DMS79 (cell line): Measurements from ENCODE around the gene HSPA6.
"Not testable (repeated sequence)": the region's sequence is repeated elsewhere in the genome, so short reads cannot be mapped to it uniquely, and the experiment has no call there.

ENCODE experiments used
- DNase-seq: peaks from one replicate; lab custom pipeline; 2025; lab: John Stamatoyannopoulos, UW

Gene HSPA6

DNA sequence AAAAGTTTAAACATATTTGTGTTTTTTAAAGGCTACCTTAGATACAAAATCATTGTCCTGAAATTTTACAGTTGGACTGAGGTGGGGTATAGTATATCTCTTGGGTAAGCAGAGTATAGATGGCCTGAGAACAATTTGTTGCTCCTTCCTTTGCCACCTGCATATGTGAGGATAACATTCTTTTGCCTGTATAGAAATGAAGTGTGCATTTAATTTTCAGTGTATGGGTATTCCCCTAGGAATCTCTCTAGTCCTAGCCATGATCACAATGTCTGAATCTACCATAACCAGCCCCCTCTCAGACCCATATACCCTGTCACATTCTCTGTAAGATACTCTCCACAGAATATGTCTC is 21.0 kb upstream of the HSPA6 start:
- no peak for DNase-seq

DNA sequence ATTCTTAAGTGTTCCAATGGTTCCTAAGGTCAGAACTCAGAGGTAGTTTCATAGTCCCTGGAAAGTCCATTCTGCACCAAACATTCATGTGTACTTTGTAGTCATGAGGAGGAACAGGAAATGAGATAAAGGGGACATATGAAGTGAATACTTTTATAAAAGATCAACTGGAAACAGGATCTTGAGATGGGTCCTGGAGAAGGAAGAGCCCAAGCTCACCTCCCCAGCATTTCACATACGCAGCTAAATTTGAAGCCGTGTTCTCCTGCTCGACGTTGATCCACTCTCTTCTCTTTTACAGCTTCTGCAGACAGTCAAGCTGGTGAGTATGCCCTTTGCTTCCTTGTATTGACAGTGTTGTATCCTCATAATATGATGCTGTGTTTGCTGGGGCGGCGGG is 18.7 kb upstream of the HSPA6 start:
- DNase-seq = no peak

DNA sequence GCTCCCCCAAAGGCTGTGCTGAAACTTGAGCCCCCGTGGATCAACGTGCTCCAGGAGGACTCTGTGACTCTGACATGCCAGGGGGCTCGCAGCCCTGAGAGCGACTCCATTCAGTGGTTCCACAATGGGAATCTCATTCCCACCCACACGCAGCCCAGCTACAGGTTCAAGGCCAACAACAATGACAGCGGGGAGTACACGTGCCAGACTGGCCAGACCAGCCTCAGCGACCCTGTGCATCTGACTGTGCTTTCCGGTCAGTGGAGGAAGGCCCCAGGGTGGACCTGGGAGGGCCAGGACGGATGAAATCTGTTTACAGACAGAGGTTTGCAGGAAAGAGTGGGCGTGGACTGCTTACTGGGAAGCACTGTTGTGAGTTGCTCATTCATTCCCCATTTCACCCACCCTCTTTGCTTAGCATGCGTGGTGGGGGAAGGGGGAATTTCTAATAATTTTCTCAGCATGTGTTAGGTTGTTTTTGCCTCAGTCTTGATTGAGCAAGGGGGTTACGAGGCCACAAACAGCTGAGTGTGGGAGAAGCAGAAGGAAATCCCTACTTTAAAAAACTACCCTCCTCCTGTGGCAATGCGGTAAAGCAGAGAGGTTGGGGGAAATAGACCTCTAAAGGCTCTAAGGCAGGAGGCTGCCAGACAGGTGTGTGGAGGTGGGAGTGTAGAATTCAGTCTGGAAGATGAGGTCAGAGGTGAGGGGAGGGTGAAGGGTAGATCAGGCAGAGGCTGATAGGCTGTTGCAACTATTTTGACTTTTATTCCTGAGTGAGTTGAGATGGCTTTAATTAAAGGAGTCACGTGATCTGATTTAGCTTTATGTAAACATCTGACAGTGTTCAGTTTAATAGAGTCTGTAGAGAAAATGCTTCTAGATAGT is 17.8 kb upstream of the HSPA6 start:
- no peak for DNase-seq

DNA sequence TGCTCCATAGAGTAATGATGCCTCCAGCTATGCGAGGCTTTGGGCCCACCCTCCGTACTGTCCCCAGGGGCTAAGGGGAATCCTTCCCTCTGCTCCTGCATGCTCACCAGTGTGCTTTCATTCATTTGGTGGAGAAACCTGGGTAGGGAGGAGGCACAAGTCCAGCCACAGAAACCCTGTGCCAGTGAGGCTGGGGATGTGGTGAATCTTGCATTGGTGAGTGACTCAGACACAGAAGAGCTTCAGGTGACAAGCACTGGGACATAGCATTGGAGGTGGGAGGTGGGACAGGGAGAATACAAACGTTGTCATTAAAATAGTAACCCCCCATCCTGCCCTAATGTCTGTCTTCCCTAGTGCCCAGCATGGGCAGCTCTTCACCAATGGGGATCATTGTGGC is 13.9 kb upstream of the HSPA6 start:
- no peak for DNase-seq

DNA sequence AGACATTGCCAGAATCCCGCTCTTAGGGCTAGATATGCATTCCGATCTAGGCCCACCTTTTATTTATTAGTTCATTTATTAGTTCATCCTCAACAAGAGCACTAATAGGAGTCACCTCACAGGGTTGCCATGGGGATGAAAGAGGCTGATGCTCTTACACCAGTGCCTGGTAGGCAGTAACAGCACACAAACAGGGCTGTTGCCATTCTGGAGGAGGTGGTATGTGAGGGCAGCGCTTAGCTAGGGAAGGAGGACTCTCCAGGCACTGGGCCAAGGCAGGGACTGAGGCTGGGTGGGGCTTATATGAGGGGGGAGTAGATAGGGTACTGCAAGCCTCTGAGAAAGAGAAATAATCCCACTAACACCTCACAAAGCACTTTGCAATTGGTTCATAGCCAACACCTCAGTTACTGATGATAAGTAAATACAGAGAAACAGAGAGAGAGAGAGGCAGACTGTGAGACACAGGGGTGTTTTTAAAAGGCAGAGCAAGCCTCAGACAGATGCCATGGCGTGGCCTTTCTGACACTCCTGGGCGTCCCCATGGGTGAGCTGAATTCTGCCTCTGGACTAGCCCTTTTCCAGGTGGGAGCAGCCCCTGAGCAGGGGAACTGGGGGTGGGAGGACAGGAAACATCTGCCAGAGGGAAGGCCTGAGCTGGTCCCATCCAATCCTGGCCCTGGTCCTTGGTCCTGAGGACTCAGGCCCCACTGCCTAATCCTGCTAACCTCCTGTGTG is 13.2 kb upstream of the HSPA6 start:
- no peak for DNase-seq

DNA sequence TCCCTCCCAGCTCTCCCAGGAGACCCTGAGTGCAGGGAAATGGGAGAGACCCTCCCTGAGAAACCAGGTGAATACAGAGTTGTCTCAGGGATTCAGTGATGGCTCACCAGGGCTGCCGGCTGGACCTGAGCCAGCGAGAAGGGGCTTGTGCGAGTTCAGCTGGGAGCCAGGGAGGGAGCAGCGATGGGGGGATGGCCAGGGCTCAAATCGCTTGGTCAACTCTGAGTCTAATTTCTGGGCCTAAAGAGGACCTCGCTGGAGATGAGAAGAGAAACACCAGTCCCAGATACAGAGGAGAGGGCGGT is 12.6 kb upstream of the HSPA6 start:
- no peak for DNase-seq

DNA sequence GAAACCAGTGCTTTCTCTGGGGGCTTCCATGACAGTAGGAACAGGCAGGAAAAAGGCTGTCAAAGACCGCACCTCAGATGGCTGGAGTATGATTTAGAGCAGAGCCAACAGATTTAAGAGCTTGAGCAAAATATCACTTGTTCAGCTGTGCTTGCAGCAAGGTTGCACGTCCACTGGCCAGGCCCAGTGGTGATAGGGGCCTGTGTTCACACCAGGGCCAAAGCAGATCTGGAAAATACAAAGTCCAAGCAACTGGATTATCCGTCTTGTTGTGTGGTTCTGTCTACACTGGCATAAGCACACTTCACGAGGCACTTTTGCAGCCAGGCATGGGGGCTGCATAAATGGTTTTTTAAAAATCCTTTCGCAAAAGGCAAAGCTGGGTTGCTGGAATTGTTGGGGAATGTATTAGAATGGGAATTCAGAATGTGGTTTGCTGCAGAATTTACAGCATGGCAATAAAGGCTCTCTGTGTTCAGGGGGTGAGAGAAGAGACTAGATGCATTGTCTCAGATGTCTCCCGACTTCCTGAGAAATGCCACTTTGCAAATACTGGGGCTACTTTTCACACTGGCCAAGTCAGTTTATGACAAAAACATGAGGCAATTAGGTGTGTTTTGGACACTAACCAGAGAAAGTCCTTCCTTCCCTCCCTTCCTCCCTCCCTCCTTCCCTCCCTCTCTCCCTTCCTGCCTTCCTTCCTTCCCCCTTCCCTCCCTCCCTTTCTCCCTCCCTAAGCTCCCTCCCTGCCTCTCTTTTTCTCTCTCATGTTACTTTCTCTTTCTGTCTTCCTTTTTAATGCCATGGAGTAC is 11.5 kb upstream of the HSPA6 start:
- not testable (repeated sequence) for DNase-seq

DNA sequence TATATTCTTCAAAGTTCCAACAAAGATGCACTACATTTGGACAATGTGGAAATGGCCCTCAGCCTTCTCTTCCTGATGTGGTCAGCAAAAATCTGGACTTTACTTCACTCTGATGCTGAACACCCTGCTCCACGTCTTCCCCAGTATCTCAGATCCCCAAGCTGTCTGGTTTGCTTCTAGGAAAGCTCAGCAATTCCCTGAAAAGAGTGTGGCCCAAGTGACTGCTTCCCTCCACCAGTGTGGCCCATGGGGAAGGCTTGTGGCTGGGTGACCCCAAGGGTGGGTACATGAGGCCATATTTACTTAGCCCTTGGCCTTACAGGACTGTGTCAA is 10.9 kb upstream of the HSPA6 start:
- DNase-seq = not testable (repeated sequence)

DNA sequence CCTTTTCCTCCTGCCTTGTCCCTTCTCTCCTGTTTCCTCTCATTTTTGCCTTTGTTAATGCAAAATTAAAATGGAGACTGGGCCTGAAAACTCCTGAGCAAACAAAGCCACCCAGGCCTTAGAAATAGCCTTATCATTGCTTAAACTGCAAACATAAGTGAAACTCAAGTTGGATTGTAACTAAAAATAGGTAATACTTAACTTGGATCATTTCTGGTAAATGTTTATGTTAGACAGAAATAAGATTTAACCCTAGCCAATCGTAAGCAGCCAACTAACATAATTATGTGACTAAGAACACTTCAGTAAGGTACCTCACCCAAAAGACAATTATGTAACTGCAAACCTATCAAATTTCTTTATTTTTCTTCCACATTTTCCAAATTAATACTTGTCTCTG is 10.4 kb upstream of the HSPA6 start:
- DNase-seq = not testable (repeated sequence)

DNA sequence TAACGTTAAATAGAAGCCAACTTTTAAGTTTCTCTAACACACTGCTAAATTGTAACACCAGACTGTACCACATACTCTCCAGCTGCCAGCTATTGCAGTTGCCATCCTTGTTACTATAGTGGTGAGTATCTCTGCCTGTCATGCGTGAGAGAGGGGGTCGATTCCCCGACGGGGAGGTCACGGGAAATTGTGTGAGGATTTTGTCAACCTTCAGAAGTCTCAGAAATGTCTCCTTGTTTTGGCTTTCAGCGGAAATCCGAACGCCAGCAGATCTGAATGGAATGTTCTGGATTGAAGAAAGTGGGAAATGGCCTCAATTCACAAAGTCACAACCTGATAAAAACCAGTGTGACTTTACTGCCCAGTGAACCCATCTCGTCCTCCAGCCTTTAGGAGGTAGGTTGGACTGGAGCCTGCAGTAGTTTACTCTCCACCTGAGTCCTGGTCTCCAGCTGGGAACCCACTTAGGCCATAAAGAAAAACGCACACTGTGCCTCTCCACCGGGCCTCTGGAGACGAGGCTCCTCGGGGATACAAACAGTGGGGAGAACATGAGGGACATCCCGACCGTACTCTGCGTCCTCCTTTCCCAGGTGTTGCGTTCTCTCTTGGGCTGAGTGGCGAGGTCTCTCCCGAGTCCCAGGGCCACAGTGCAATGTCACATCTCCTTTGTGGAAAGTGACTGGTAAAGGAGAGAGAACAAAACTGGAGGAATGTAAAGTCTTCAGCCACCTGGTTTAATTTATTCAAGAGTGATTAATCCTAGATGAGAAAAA is 1.1 kb upstream of the HSPA6 start:
- not testable (repeated sequence) for DNase-seq

DNA sequence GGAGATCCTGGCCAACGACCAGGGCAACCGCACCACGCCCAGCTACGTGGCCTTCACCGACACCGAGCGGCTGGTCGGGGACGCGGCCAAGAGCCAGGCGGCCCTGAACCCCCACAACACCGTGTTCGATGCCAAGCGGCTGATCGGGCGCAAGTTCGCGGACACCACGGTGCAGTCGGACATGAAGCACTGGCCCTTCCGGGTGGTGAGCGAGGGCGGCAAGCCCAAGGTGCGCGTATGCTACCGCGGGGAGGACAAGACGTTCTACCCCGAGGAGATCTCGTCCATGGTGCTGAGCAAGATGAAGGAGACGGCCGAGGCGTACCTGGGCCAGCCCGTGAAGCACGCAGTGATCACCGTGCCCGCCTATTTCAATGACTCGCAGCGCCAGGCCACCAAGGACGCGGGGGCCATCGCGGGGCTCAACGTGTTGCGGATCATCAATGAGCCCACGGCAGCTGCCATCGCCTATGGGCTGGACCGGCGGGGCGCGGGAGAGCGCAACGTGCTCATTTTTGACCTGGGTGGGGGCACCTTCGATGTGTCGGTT is 477 bp downstream of the HSPA6 start:
- not testable (repeated sequence) for DNase-seq

DNA sequence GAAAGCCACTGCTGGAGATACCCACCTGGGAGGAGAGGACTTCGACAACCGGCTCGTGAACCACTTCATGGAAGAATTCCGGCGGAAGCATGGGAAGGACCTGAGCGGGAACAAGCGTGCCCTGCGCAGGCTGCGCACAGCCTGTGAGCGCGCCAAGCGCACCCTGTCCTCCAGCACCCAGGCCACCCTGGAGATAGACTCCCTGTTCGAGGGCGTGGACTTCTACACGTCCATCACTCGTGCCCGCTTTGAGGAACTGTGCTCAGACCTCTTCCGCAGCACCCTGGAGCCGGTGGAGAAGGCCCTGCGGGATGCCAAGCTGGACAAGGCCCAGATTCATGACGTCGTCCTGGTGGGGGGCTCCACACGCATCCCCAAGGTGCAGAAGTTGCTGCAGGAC is 981 bp downstream of the HSPA6 start:
- not testable (repeated sequence) for DNase-seq

DNA sequence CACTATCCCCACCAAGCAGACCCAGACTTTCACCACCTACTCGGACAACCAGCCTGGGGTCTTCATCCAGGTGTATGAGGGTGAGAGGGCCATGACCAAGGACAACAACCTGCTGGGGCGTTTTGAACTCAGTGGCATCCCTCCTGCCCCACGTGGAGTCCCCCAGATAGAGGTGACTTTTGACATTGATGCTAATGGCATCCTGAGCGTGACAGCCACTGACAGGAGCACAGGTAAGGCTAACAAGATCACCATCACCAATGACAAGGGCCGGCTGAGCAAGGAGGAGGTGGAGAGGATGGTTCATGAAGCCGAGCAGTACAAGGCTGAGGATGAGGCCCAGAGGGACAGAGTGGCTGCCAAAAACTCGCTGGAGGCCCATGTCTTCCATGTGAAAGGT is 1.6 kb downstream of the HSPA6 start:
- not testable (repeated sequence) for DNase-seq

DNA sequence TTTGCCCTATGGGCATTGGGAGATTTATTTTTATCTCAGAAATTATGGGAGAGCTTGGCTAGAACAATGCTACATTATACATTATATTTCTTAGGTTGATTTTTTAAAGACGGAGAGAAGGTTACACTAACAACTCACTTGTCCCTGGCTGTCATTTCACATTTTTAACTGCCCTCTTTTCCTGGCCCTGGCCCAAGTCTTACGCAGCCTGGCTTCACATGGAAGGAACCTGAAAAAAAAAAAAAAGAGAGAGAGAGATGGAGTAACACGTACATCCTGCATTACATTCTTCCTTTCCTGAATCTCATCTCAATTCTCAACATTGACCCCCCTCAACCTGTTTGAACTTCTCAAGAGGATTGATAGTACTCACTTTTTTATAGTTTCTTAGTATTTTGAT is 4.2 kb downstream of the HSPA6 start:
- not testable (repeated sequence) for DNase-seq

DNA sequence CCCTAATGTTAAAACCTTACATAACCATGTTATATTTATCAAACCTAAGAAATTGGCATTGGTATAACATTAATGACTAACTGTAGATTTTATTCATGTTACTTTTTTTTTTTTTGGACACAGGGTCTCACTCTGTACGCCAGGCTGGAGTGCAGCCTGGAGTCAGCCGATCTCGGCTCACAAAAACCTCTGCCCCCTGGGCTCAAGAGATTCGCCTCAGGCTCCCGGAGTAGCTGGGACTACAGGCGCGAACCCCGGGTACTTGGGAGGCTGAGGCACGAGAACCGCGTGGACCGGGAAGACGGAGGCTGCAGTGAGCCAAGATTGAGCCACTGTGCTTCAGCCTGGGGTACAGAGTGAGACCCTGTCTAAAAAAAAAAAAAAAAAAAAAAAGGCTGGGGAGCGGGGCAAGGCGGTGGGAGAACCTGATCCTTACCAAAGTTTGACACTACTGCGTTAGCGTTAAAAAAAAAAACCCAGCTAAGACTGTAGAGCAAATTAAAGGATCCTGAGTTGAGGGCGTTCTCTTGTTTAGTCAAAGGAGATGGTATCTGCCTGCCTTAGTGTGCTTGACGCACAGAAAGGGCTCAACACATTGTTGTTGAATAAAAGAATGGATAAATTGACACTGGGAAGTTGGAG is 5.2 kb downstream of the HSPA6 start:
- DNase-seq = not testable (repeated sequence)

DNA sequence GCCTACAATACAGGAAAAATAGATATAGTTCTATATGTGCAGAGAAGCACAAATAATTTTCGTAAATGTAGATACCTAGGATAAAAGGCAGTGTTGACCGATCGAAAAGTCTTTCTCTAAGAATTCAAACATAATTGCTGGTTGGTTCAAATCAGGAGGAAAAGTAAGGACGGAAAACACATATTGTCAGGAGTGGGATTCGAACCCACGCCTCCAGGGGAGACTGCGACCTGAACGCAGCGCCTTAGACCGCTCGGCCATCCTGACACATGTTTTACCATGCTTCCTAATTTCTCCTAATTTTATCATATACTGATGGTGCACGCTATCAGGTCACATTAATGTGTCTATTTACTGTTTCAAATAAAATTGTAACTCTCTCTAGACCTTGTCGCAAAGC is 5.8 kb downstream of the HSPA6 start:
- peak; percentile 12 for DNase-seq

DNA sequence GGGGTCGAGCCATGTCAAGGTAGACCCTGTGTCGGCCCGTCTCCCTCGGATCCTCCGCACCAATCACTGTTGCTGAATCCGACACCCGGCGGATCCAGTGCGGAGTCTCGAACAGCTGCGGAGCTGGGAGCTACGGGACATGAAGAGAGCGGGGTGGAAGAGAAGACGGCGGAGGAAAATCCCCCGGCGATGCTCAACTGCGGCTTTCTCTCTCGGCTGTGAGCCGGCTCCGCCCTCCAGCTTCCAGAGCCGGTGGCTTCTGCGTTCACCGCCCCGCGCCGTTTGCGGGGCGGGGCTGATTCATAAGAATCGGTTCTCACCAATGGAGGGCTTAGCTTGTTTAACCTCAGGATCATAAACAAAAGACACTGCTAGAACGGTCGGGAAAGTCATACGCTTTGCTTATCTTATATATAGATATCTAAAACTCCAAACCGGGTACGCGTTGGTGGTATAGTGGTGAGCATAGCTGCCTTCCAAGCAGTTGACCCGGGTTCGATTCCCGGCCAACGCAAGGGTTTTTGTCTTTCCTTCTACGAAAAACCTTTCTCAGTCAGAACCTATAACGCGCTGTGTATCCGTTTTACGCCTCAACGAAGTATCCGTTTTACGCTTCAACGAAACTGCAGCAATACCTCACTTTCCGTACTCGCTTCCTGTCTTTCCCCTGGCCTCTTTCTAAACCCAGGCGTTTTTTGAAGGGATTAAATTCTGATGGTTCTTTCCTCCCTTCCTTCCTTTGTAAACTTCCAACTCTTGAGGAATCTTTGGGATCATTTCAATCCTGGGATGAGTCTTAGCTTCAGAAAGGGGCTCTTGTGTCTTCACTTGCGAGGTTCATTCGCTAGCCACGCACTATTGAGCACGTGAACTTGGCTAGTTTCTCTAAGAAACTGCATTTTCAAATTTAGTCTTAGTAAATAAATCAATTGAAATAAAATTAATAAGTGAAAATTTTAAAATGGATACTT is 6.6 kb downstream of the HSPA6 start:
- peak; percentile 49 for DNase-seq

DNA sequence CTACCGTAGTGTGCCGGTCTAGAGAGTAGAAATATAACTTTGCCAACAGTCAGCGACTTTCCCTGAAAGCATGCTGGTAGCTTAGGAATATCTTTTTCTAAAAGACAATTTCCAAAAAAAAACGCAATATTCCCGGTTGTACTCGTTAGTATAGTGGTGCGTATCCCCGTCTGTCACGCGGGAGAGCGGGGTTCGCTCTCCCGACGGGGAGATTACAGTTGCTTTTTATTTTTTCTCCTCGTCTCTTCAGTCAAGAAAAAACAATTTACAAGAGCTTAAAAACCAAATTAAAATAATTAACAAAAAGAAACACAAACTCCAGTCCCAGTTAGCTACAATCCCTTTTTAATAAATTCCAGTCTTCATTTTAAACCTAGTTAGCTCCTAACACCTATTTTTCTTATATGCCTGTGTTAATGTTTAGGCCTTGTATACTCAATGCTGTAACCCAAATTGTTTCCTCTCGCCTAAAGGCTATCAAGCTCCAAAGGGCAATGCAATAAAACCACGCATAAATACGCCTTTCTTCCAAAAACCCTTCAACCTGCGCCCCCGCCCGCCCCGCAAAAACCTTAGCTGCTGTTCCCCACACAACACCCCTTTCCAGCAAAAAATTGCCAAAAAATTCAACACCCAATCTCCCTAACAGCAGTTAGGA is 7.8 kb downstream of the HSPA6 start:
- no peak for DNase-seq
